CD14-positive monocyte (primary cell): ENCODE data around the gene PITPNC1. TPM values are rescaled to one million over a fixed set of nuclear protein-coding genes. Genes with fewer than 3 reads are reported as not detected.
A peak's percentile ranks its signal among the peaks of the same experiment; 100 is the strongest.

ENCODE experiments used
- DNase-seq, 3 donors: peaks; one replicate each; pipeline ENCODE4 v3.0.0-alpha.2; 2011 to 2022
- H2AFZ ChIP-seq: 2 replicates; pipeline ENCODE4 v1.6.0; 2012; ENCODE audit warnings: mild to moderate bottlenecking, low read depth, low read length, inconsistent platforms; ENCODE audit not compliant: insufficient read depth, poor library complexity, severe bottlenecking
- H3K27ac ChIP-seq, 2 donors: 1 replicate in 1 of 2; 2 replicates in 1 of 2; pipeline ENCODE4 v1.5.1; 2012 to 2013; ENCODE audit warnings: low read length in 2 of 2, control low read depth in 1 of 2, inconsistent platforms in 1 of 2, low read depth in 1 of 2, mild to moderate bottlenecking in 1 of 2
- H3K27me3 ChIP-seq, 2 donors: one replicate each; pipeline versions ENCODE4 v1.6.0 to v1.6.1; 2011 to 2013; ENCODE audit warnings: low read length in 2 of 2; ENCODE audit not compliant: control insufficient read depth in 2 of 2, insufficient read depth in 2 of 2
- H3K36me3 ChIP-seq, 2 donors: replicated peaks in 1 of 2; 1 replicate in 1 of 2; 2 replicates in 1 of 2; pipeline versions ENCODE4 v1.5.1 to v1.6.1; 2012 to 2013; ENCODE audit warnings: low read length in 2 of 2, control low read depth in 1 of 2, inconsistent platforms in 1 of 2, mild to moderate bottlenecking in 1 of 2; ENCODE audit not compliant: insufficient read depth in 2 of 2, control insufficient read depth in 1 of 2
- H3K4me1 ChIP-seq, 2 donors: 1 replicate in 1 of 2; 2 replicates in 1 of 2; pipeline versions ENCODE4 v1.5.1 to v1.6.1; 2012 to 2013; ENCODE audit warnings: low read length in 2 of 2, control low read depth in 1 of 2, inconsistent platforms in 1 of 2, mild to moderate bottlenecking in 1 of 2, moderate library complexity in 1 of 2; ENCODE audit not compliant: insufficient read depth in 2 of 2, control insufficient read depth in 1 of 2
- H3K4me2 ChIP-seq: replicated peaks from 2 replicates; pipeline ENCODE3; 2012; ENCODE audit warnings: low read length, moderate library complexity, mild to moderate bottlenecking; ENCODE audit not compliant: poor library complexity, severe bottlenecking; ENCODE audit errors: extremely low read depth
- H3K4me3 ChIP-seq, 3 experiments: fragments of 200-600 bp in 1 of 3; sonication (generic) in 1 of 3; replicated peaks in 1 of 3; 1 replicate in 2 of 3; 2 replicates in 1 of 3; pipeline ENCODE4 v1.5.1; 2011 to 2013; ENCODE audit warnings: low read length in 3 of 3, mild to moderate bottlenecking in 3 of 3, control low read depth in 2 of 3, low read depth in 2 of 3, inconsistent platforms in 1 of 3, moderate library complexity in 1 of 3
- H3K79me2 ChIP-seq: 2 replicates; pipeline ENCODE4 v1.6.0; 2012; ENCODE audit warnings: mild to moderate bottlenecking, control low read depth, inconsistent platforms, low read length, moderate library complexity; ENCODE audit not compliant: insufficient read depth
- H3K9ac ChIP-seq: 2 replicates; pipeline ENCODE4 v1.6.0; 2017; ENCODE audit warnings: low read length, mild to moderate bottlenecking; ENCODE audit not compliant: insufficient read depth, poor library complexity, severe bottlenecking
- H3K9me3 ChIP-seq, 2 donors: replicated peaks in 1 of 2; 1 replicate in 1 of 2; 2 replicates in 1 of 2; pipeline versions ENCODE4 v1.5.1 to v1.6.1; 2012 to 2013; ENCODE audit warnings: low read length in 2 of 2, control low read depth in 1 of 2; ENCODE audit not compliant: control insufficient read depth in 1 of 2, insufficient read depth in 1 of 2
- H4K20me1 ChIP-seq: 2 replicates; pipeline ENCODE4 v1.6.0; 2012; ENCODE audit warnings: mild to moderate bottlenecking, low read length, control low read depth, moderate library complexity; ENCODE audit not compliant: insufficient read depth
- H3K27ac Mint-ChIP-seq, 7 donors: one replicate each; pipeline ENCODE4 v1.8.0; 2020; ENCODE audit warnings: mild to moderate bottlenecking in 7 of 7, mixed read lengths in 7 of 7, moderate library complexity in 6 of 7, inconsistent platforms in 2 of 7
- H3K27me3 Mint-ChIP-seq, 3 donors: one replicate each; pipeline ENCODE4 v1.8.0; 2021 to 2022; ENCODE audit warnings: low read depth in 3 of 3, mild to moderate bottlenecking in 3 of 3, mixed read lengths in 3 of 3, moderate library complexity in 3 of 3, inconsistent platforms in 1 of 3
- H3K36me3 Mint-ChIP-seq, 2 donors: one replicate each; pipeline ENCODE4 v1.8.0; 2020; ENCODE audit warnings: mixed read lengths in 2 of 2, inconsistent platforms in 1 of 2, mild to moderate bottlenecking in 1 of 2
- H3K4me1 Mint-ChIP-seq: one replicate; pipeline ENCODE4 v1.8.0; 2020; ENCODE audit warnings: mild to moderate bottlenecking, mixed read lengths
- H3K4me3 Mint-ChIP-seq, 2 donors: one replicate each; pipeline ENCODE4 v1.8.0; 2020; ENCODE audit warnings: mild to moderate bottlenecking in 2 of 2, mixed read lengths in 2 of 2, moderate library complexity in 1 of 2
- H3K9me3 Mint-ChIP-seq, 7 donors: one replicate each; pipeline ENCODE4 v1.8.0; 2020 to 2022; ENCODE audit warnings: mixed read lengths in 7 of 7, mild to moderate bottlenecking in 6 of 7, moderate library complexity in 6 of 7, inconsistent platforms in 2 of 7
- WGBS: methylation state at CpG from one replicate; pipeline ENCODE4 v1.1.5; 2013; ENCODE audit warnings: missing lambda C conversion rate; ENCODE audit not compliant: insufficient coverage; 5-methylcytosine and 5-hydroxymethylcytosine counted together
- intact Hi-C, 2 donors: fragments of 100-400 bp; cut with micrococcal nuclease; formaldehyde crosslinking; loops; one replicate each; pipeline versions ENCODE4 v1.15.0 to v1.15.1; 2023
- polyA plus RNA-seq, 3 donors: library from polyadenylated mRNA; depleted of rRNA in 1 of 3; unstranded in 2 of 3; stranded (reverse) in 1 of 3; fragments of 300-500 nt in 2 of 3; fragments of >200 nt in 1 of 3; fragmentation: Illumina TruSeq in 2 of 3; gene quantifications; 1 replicate in 2 of 3; 2 replicates in 1 of 3; pipeline ENCODE4 v1.2.3, GENCODE V29; 2012 to 2021
- TF ChIP-seq, protein P1 (sequence below): fragments of 200-600 bp; IDR thresholded peaks from one replicate; pipeline ENCODE4 v1.8.0; 2022; ENCODE audit warnings: antibody characterized with exemption, mild to moderate bottlenecking

Gene PITPNC1
- polyA plus RNA-seq, 3 donors = 18.5 to 31.0 (median 21.7) TPM

DNA sequence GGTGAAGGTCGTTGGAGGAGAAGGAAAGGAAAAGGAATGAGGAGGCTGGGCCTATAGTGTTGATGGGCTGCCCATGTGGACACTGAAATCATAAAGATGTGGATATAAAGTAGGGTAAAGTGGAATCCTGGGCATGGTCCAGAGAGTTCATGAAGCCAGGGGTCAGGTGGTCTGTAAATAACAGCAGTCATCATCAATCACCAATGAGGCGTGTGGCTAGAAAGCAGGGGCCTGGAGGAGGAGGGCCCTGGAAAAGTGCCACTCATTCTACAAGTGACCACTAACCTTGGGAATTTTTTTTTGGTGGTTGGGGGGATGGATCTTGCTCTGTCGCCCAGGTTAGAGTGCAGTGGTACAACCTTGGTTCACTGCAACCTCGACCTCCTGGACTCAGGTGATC lies 225.4 kb downstream of the PITPNC1 start:
- Mint-ChIP-seq H3K9me3 (no peaks in the 10 kb centered on the region), H3K27me3 (peaks cover 0 to 1% (median 0%) of the 10 kb centered on the region in 3 donors), H3K27ac (no peak overlapping the region), H3K4me3 (no peak overlapping the region), H3K4me1 (no peaks in the 10 kb centered on the region), H3K36me3 (peaks cover 6 to 8% of the 10 kb centered on the region in 2 donors)
- Histone ChIP-seq H2AFZ (no peak overlapping the region), H3K9ac (no peak overlapping the region), H3K4me3 (no peak overlapping the region), H3K4me2 (no peak overlapping the region), H3K27ac (no peak overlapping the region), H3K9me3 (no peaks in the 10 kb centered on the region), H3K79me2 (no peaks in the 10 kb centered on the region), H3K36me3 (peaks cover 0 to 6% of the 10 kb centered on the region in 2 donors), H3K27me3 (no peaks in the 10 kb centered on the region), H3K4me1 (no peaks in the 10 kb centered on the region), H4K20me1 (peaks cover 4% of the 10 kb centered on the region)
- TF ChIP-seq, protein P1, sequence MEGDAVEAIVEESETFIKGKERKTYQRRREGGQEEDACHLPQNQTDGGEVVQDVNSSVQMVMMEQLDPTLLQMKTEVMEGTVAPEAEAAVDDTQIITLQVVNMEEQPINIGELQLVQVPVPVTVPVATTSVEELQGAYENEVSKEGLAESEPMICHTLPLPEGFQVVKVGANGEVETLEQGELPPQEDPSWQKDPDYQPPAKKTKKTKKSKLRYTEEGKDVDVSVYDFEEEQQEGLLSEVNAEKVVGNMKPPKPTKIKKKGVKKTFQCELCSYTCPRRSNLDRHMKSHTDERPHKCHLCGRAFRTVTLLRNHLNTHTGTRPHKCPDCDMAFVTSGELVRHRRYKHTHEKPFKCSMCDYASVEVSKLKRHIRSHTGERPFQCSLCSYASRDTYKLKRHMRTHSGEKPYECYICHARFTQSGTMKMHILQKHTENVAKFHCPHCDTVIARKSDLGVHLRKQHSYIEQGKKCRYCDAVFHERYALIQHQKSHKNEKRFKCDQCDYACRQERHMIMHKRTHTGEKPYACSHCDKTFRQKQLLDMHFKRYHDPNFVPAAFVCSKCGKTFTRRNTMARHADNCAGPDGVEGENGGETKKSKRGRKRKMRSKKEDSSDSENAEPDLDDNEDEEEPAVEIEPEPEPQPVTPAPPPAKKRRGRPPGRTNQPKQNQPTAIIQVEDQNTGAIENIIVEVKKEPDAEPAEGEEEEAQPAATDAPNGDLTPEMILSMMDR = no peak
- DNase-seq = no peak
- WGBS = 10% methylated on average over 1 of the region's 4 CpGs
- intact Hi-C loops = no loop called here

- no peaks in the 10 kb centered on the region for H3K4me1 Mint-ChIP-seq
- Histone ChIP-seq H3K4me3 (no peak overlapping the region), H3K27ac (no peak overlapping the region), H3K9ac (no peak overlapping the region), H3K9me3 (no peaks in the 10 kb centered on the region), H2AFZ (no peak overlapping the region), H3K4me2 (no peak overlapping the region), H3K36me3 (peaks cover 0 to 6% of the 10 kb centered on the region in 2 donors), H3K27me3 (no peaks in the 10 kb centered on the region), H4K20me1 (peaks cover 4% of the 10 kb centered on the region), H3K4me1 (no peaks in the 10 kb centered on the region), H3K79me2 (no peaks in the 10 kb centered on the region)
- no peak overlapping the region for H3K27ac Mint-ChIP-seq
- H3K36me3 Mint-ChIP-seq = peaks cover 7 to 8% of the 10 kb centered on the region in 2 donors
- H3K4me3 Mint-ChIP-seq = no peak overlapping the region
- TF ChIP-seq, protein P1 = no peak
- intact Hi-C loops = no loop called here
- H3K9me3 Mint-ChIP-seq = no peaks in the 10 kb centered on the region
- peak in 1 of 3 donors; percentile 13 for DNase-seq
- H3K27me3 Mint-ChIP-seq = peaks cover 0 to 1% (median 0%) of the 10 kb centered on the region in 3 donors
- 94% methylated on average over 3 of the region's 3 CpGs for WGBS
Measured at GRCh38 chr17:67602974-67603373, 225.9 kb downstream of the PITPNC1 start.
